Loucy (cell line): Measurements from ENCODE around the gene GPR39.

Source experiments
- H2AFZ ChIP-seq: fragments of 200-600 bp; sonication (generic); 2 replicates; pipeline ENCODE4 v1.6.0; 2016; ENCODE audit warnings: antibody characterized with exemption, mild to moderate bottlenecking, low read length, moderate library complexity
- H3F3A ChIP-seq: fragments of 200-600 bp; 2 replicates; pipeline ENCODE4 v1.6.0; 2016; ENCODE audit warnings: antibody characterized with exemption, low read depth, mild to moderate bottlenecking
- H3K27me3 ChIP-seq: fragments of 200-600 bp; sonication (generic); 2 replicates; pipeline ENCODE4 v1.6.1; 2014; ENCODE audit warnings: low read length, mild to moderate bottlenecking; ENCODE audit not compliant: insufficient read depth, poor library complexity, severe bottlenecking
- H3K36me3 ChIP-seq: fragments of 200-600 bp; sonication (generic); 2 replicates; pipeline ENCODE4 v1.6.1; 2016; ENCODE audit warnings: low read length; ENCODE audit not compliant: insufficient read depth
- H3K4me1 ChIP-seq: fragments of 200-600 bp; sonication (generic); 2 replicates; pipeline ENCODE4 v1.5.1; 2014; ENCODE audit warnings: low read length, mild to moderate bottlenecking; ENCODE audit not compliant: insufficient read depth, poor library complexity, severe bottlenecking
- H3K4me2 ChIP-seq: fragments of 200-600 bp; sonication (generic); 2 replicates; pipeline ENCODE4 v1.6.0; 2014; ENCODE audit warnings: antibody characterized with exemption, low read length, low read depth, mild to moderate bottlenecking; ENCODE audit not compliant: poor library complexity, severe bottlenecking
- H3K4me3 ChIP-seq: fragments of 200-600 bp; sonication (generic); 2 replicates; pipeline ENCODE4 v1.5.1; 2014; ENCODE audit warnings: low read length, mild to moderate bottlenecking, mixed read lengths; ENCODE audit not compliant: poor library complexity, severe bottlenecking
- H3K79me2 ChIP-seq: fragments of 200-600 bp; sonication (generic); 2 replicates; pipeline ENCODE4 v1.6.1; 2014; ENCODE audit warnings: low read length; ENCODE audit not compliant: insufficient read depth
- H3K9ac ChIP-seq: fragments of 200-600 bp; sonication (generic); 2 replicates; pipeline ENCODE4 v1.6.0; 2014; ENCODE audit warnings: mild to moderate bottlenecking, low read depth, low read length, moderate library complexity; ENCODE audit not compliant: poor library complexity, severe bottlenecking
- H3K9me2 ChIP-seq: fragments of 200-600 bp; sonication (generic); replicated peaks from 2 replicates; pipeline ENCODE4 v1.6.1; 2016; ENCODE audit warnings: low read depth, low read length, mixed read lengths
- H3K9me3 ChIP-seq: fragments of 200-600 bp; sonication (generic); 2 replicates; pipeline ENCODE4 v1.6.1; 2014; ENCODE audit warnings: mild to moderate bottlenecking, antibody characterized with exemption, low read length, low read depth; ENCODE audit not compliant: insufficient read depth
- H4K20me1 ChIP-seq: fragments of 200-600 bp; sonication (generic); 2 replicates; pipeline ENCODE4 v1.6.0; 2014; ENCODE audit warnings: antibody characterized with exemption, low read length, mild to moderate bottlenecking; ENCODE audit not compliant: insufficient read depth, poor library complexity, severe bottlenecking
- EZH2phosphoT487 ChIP-seq: fragments of 200-600 bp; IDR thresholded peaks from 2 replicates; pipeline ENCODE4 v1.6.1; 2018; ENCODE audit warnings: antibody characterized with exemption, mild to moderate bottlenecking, moderate library complexity, borderline replicate concordance
- TF ChIP-seq, protein P1 (sequence below): fragments of 200-600 bp; sonication (generic); conservative IDR thresholded peaks from 2 replicates; pipeline ENCODE4 v1.5.1; 2014; ENCODE audit warnings: mild to moderate bottlenecking, antibody characterized with exemption, low read length

The GPR39 gene

DNA sequence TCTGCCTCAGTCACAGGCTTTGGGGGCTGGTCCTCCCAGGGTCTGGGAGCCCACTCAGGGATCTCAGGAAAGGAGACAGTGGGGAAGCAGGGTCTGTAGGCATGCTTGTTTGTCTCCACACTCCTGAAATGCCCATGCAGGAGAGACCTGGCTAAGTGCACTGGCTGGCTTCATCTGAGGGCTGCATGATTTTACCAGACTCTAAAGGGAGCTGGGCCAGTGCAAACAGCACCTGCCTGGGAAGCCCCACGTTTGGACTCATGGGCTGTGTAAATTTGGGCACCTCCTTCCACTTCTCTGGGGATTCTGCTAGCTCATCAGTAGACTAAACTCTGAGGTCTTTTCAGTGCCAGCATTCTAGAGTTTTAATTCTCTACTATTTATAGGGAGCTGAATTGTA is 219.7 kb downstream of the GPR39 start:
- TF ChIP-seq, protein P1, sequence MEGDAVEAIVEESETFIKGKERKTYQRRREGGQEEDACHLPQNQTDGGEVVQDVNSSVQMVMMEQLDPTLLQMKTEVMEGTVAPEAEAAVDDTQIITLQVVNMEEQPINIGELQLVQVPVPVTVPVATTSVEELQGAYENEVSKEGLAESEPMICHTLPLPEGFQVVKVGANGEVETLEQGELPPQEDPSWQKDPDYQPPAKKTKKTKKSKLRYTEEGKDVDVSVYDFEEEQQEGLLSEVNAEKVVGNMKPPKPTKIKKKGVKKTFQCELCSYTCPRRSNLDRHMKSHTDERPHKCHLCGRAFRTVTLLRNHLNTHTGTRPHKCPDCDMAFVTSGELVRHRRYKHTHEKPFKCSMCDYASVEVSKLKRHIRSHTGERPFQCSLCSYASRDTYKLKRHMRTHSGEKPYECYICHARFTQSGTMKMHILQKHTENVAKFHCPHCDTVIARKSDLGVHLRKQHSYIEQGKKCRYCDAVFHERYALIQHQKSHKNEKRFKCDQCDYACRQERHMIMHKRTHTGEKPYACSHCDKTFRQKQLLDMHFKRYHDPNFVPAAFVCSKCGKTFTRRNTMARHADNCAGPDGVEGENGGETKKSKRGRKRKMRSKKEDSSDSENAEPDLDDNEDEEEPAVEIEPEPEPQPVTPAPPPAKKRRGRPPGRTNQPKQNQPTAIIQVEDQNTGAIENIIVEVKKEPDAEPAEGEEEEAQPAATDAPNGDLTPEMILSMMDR, result no peak
- no peak for TF ChIP-seq EZH2phosphoT487
- H3K9me3 ChIP-seq, result no peaks in the 10 kb centered on the region
- H4K20me1 ChIP-seq, result no peaks in the 10 kb centered on the region
- no peaks in the 10 kb centered on the region for H3K4me1 ChIP-seq
- no peaks in the 10 kb centered on the region for H3K79me2 ChIP-seq
- no peak overlapping the region for H3K4me2 ChIP-seq
- no peaks in the 10 kb centered on the region for H3K9me2 ChIP-seq
- H3K9ac ChIP-seq, result no peak overlapping the region
- H2AFZ ChIP-seq, result no peak overlapping the region
- no peak overlapping the region for H3K4me3 ChIP-seq
- no peaks in the 10 kb centered on the region for H3K36me3 ChIP-seq
- H3K27me3 ChIP-seq, result no peaks in the 10 kb centered on the region
- no peaks in the 10 kb centered on the region for H3F3A ChIP-seq

DNA sequence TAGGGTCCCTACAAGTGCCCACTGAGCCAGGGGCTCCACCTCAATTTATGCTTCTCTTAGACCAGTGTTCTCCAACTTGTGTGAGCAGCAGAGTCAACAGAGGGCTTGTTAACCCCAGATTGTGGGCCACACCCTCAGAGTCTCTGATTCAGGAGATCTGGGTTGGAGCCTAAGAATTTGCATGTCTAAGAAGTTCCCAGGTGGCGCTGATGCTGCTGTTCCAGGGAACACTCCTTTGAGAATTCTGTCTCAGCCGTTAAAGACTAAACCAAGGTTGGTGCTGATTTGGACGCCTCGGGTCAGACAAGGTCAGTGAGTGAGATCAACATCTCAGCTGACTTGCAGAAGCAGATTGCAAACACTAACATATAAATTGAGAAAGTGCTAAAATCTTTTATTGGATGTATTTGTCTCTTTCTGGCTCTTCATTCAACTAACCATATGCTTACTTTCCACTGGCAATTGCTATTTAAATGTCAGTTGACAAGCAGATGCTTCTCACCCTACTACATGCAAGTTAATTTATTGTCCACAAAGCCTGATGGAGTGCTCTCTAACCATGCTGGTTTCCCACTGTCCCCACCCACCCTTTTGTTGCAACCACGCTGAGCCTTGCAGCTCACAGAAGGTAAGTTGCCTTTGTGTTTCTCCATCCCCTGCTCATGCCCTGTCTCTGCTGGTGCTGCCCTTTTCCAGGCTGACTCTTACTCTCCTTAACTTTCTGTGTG is 221.9 kb downstream of the GPR39 start:
- no peak overlapping the region for H2AFZ ChIP-seq
- H3K4me1 ChIP-seq, result no peaks in the 10 kb centered on the region
- no peak overlapping the region for H3K4me3 ChIP-seq
- H3K4me2 ChIP-seq, result no peak overlapping the region
- H4K20me1 ChIP-seq, result no peaks in the 10 kb centered on the region
- no peak overlapping the region for H3K9ac ChIP-seq
- H3K79me2 ChIP-seq, result no peaks in the 10 kb centered on the region
- TF ChIP-seq, protein P1, result no peak
- TF ChIP-seq EZH2phosphoT487, result no peak
- no peaks in the 10 kb centered on the region for H3K27me3 ChIP-seq
- no peaks in the 10 kb centered on the region for H3K9me3 ChIP-seq
- H3K36me3 ChIP-seq, result no peaks in the 10 kb centered on the region
- H3F3A ChIP-seq, result no peaks in the 10 kb centered on the region
- H3K9me2 ChIP-seq, result no peaks in the 10 kb centered on the region

GRCh38 chr2:132640116-132640515 is 223.5 kb downstream of the GPR39 start:
- H3K4me3 ChIP-seq, result no peak overlapping the region
- no peak overlapping the region for H3K4me2 ChIP-seq
- H3K9ac ChIP-seq, result no peak overlapping the region
- no peaks in the 10 kb centered on the region for H3K4me1 ChIP-seq
- no peak overlapping the region for H2AFZ ChIP-seq
- no peaks in the 10 kb centered on the region for H4K20me1 ChIP-seq
- TF ChIP-seq EZH2phosphoT487, result no peak
- TF ChIP-seq, protein P1, result no peak
- H3K36me3 ChIP-seq, result no peaks in the 10 kb centered on the region
- no peaks in the 10 kb centered on the region for H3F3A ChIP-seq
- H3K79me2 ChIP-seq, result no peaks in the 10 kb centered on the region
- H3K27me3 ChIP-seq, result no peaks in the 10 kb centered on the region
- H3K9me2 ChIP-seq, result no peaks in the 10 kb centered on the region
- H3K9me3 ChIP-seq, result no peaks in the 10 kb centered on the region
